ENCODE data around the gene TXNL4A. TPM values are rescaled to one million over a fixed set of nuclear protein-coding genes. Genes with fewer than 3 reads are reported as not detected.
"Not testable (repeated sequence)": the region's sequence is repeated elsewhere in the genome, so short reads cannot be mapped to it uniquely, and the experiment has no call there.

Gene TXNL4A
- total RNA-seq, 3 donors from 2014 or later (not counting 1 experiment from before 2014, with no cell fraction given): 63.2 to 69.1 (median 66.4) TPM

DNA sequence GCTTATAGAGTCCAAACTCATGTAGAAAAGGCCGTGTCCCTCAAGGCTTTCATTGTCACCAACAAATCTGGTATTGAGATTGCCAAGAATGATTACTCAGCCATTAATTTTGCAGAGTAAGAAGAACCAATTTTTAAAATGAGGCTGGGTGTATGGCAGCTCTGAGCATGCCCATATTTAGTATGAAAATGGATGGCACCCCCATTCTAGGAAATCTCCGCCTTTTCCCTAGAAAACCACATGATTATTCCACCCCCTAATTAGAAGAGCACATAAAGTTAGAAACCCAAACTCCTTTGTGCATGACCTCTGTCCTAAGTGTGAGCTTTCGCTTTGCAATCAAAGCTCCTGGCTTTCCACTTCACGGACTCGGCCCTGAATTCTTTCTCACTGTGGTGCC, 14.1 kb upstream of the TXNL4A start:
- H3K4me3 ChIP-seq (ENCODE audit: low read length): no peak overlapping the region
- TF ChIP-seq, protein P1, sequence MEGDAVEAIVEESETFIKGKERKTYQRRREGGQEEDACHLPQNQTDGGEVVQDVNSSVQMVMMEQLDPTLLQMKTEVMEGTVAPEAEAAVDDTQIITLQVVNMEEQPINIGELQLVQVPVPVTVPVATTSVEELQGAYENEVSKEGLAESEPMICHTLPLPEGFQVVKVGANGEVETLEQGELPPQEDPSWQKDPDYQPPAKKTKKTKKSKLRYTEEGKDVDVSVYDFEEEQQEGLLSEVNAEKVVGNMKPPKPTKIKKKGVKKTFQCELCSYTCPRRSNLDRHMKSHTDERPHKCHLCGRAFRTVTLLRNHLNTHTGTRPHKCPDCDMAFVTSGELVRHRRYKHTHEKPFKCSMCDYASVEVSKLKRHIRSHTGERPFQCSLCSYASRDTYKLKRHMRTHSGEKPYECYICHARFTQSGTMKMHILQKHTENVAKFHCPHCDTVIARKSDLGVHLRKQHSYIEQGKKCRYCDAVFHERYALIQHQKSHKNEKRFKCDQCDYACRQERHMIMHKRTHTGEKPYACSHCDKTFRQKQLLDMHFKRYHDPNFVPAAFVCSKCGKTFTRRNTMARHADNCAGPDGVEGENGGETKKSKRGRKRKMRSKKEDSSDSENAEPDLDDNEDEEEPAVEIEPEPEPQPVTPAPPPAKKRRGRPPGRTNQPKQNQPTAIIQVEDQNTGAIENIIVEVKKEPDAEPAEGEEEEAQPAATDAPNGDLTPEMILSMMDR (IDR thresholded peaks at IDR 0.05): no peak
- Mint-ChIP-seq H3K27me3 (ENCODE audit: low read depth in 2 of 2) (peaks cover 0 to 3% of the 10 kb centered on the region in 2 donors), H3K9me3 (peaks cover 0 to 8% of the 10 kb centered on the region in 2 donors), H3K36me3 (no peaks in the 10 kb centered on the region), H3K27ac (no peak overlapping the region), H3K4me3 (no peak overlapping the region), H3K4me1 (no peaks in the 10 kb centered on the region)
- no peak for ATAC-seq
- 94% methylated on average over 5 of the region's 5 CpGs for WGBS (ENCODE audit: insufficient coverage)
- intact Hi-C loops (cut with micrococcal nuclease): no loop called here
- H3K9me3 ChIP-seq (ENCODE audit: control insufficient read depth, insufficient read depth, low read length): peaks cover 4% of the 10 kb centered on the region
- no peak for DNase-seq
- no peak overlapping the region for H3K27ac ChIP-seq (ENCODE audit: low read length)
- no peaks in the 10 kb centered on the region for H3K36me3 ChIP-seq (ENCODE audit: control insufficient read depth, insufficient read depth, low read length)
- no peaks in the 10 kb centered on the region for H3K4me1 ChIP-seq (ENCODE audit: control insufficient read depth, insufficient read depth, low read length)
- no peaks in the 10 kb centered on the region for H3K27me3 ChIP-seq (ENCODE audit: control insufficient read depth, insufficient read depth, low read length)

DNA sequence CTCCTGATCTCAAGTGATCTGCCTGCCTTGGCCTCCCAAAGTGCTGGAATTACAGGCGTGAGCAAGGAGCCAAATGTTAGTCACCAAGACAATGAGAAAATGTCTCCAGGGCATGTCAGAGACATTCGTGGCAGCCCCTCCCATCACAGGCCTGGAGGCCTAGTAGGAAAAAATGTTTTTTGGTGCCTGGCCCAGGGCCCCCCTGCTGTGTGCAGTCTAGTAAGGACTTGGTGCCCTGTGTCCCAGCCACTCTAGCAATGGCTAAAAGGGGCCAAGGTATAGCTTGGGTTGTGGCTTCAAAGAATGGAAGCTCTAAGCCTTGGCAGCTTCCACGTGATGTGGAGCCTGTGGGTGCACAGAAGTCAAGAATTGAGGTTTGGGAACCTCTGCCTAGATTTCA, 12.5 kb upstream of the TXNL4A start:
- Mint-ChIP-seq H3K9me3 (peaks cover 0 to 6% of the 10 kb centered on the region in 2 donors), H3K27me3 (ENCODE audit: low read depth in 2 of 2) (peaks cover 0 to 5% of the 10 kb centered on the region in 2 donors), H3K36me3 (no peaks in the 10 kb centered on the region), H3K27ac (no peak overlapping the region), H3K4me3 (no peak overlapping the region), H3K4me1 (no peaks in the 10 kb centered on the region)
- Histone ChIP-seq H3K27me3 (ENCODE audit: control insufficient read depth, insufficient read depth, low read length) (no peaks in the 10 kb centered on the region), H3K4me1 (ENCODE audit: control insufficient read depth, insufficient read depth, low read length) (no peaks in the 10 kb centered on the region), H3K36me3 (ENCODE audit: control insufficient read depth, insufficient read depth, low read length) (no peaks in the 10 kb centered on the region), H3K4me3 (ENCODE audit: low read length) (no peak overlapping the region), H3K9me3 (ENCODE audit: control insufficient read depth, insufficient read depth, low read length) (peaks cover 4% of the 10 kb centered on the region), H3K27ac (ENCODE audit: low read length) (no peak overlapping the region)
- WGBS (ENCODE audit: insufficient coverage): 76% methylated on average over 3 of the region's 3 CpGs
- TF ChIP-seq, protein P1 (IDR thresholded peaks at IDR 0.05): no peak
- intact Hi-C loops (cut with micrococcal nuclease): no loop called here
- ATAC-seq (no peak), DNase-seq (no peak)

DNA sequence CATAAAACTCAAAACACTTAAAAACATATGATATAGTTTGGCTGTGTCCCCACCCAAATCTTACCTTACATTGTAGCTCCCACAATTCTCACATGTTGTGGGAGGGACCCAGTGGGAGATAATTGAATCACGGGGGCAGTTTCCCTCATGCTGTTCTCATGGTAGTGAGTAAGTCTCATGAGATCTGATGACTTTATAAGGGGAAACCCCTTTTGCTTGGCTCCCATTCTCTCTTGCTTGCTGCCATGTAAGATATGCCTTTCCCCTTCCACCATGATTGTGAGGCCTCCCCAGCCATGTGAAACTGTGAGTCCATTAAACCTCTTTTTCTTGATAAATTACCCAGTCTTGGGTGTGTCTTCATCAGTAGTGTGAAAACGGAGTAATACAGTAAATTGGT, 11.3 kb upstream of the TXNL4A start:
- H3K27me3 ChIP-seq (ENCODE audit: control insufficient read depth, insufficient read depth, low read length); DNase-seq; H3K27ac ChIP-seq (ENCODE audit: low read length); H3K4me3 Mint-ChIP-seq; H3K9me3 Mint-ChIP-seq; H3K4me1 Mint-ChIP-seq; ATAC-seq; H3K36me3 ChIP-seq (ENCODE audit: control insufficient read depth, insufficient read depth, low read length); H3K9me3 ChIP-seq (ENCODE audit: control insufficient read depth, insufficient read depth, low read length); intact Hi-C loops (cut with micrococcal nuclease); H3K4me3 ChIP-seq (ENCODE audit: low read length); H3K27me3 Mint-ChIP-seq (ENCODE audit: low read depth in 2 of 2); H3K36me3 Mint-ChIP-seq; H3K27ac Mint-ChIP-seq; H3K4me1 ChIP-seq (ENCODE audit: control insufficient read depth, insufficient read depth, low read length): not testable (repeated sequence)
- WGBS (ENCODE audit: insufficient coverage): 77% methylated on average over 1 of the region's 2 CpGs

DNA sequence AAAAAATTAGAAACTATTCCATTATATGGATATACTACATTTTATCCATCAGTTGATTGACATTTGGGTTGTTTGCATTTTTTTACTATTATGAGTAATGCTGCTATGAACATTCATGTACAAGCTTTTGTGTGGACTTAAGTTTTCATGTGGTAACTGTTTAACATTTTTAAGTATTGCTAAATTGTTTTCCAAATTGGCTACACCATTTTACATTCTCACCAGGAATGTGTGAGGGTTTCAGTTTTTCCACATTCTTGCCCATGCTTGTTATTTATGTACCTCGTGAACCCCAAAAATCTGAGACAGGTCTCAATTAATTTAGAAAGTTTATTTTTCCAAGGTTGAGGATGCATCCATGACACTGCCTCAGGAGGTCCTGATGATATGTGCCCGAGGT, 3.1 kb upstream of the TXNL4A start:
- no peak for ATAC-seq
- no peaks in the 10 kb centered on the region for H3K36me3 ChIP-seq (ENCODE audit: control insufficient read depth, insufficient read depth, low read length)
- H3K27me3 ChIP-seq (ENCODE audit: control insufficient read depth, insufficient read depth, low read length): no peaks in the 10 kb centered on the region
- H3K4me3 ChIP-seq (ENCODE audit: low read length): no peak overlapping the region
- intact Hi-C loops (cut with micrococcal nuclease): no loop called here
- peaks cover 18 to 19% of the 10 kb centered on the region in 2 donors for H3K4me1 Mint-ChIP-seq
- WGBS (ENCODE audit: insufficient coverage): 89% methylated on average over 2 of the region's 2 CpGs
- H3K9me3 Mint-ChIP-seq: no peaks in the 10 kb centered on the region
- no peak overlapping the region for H3K27ac Mint-ChIP-seq
- H3K36me3 Mint-ChIP-seq: no peaks in the 10 kb centered on the region
- no peak overlapping the region for H3K4me3 Mint-ChIP-seq
- H3K27me3 Mint-ChIP-seq (ENCODE audit: low read depth in 2 of 2): peaks cover 0 to 3% of the 10 kb centered on the region in 2 donors
- no peak for DNase-seq
- H3K9me3 ChIP-seq (ENCODE audit: control insufficient read depth, insufficient read depth, low read length): no peaks in the 10 kb centered on the region
- peaks cover 12% of the 10 kb centered on the region for H3K4me1 ChIP-seq (ENCODE audit: control insufficient read depth, insufficient read depth, low read length)
- TF ChIP-seq, protein P1 (IDR thresholded peaks at IDR 0.05): no peak
- no peak overlapping the region for H3K27ac ChIP-seq (ENCODE audit: low read length)

Data from natural killer cell (primary cell).